Activated T-cell treated with anti-CD3 and anti-CD28 coated beads for 24 hours (primary cell): ENCODE data around the gene AMDHD1.
A peak's percentile ranks its signal among the peaks of the same experiment; 100 is the strongest.

Experiments used
- DNase-seq: peaks from one replicate; pipeline ENCODE4 v3.0.0-alpha.2; 2020; ENCODE audit warnings: low read depth

Gene AMDHD1

GRCh38 chr12:95943330-95943842 is at the start of gene AMDHD1:
Gene AMDHD1 (plus strand): TSS chr12:95943331. CDS start chr12:95943399, 68 bp downstream.
- DNase-seq: peak; percentile 34

- no peak for DNase-seq
Measured at GRCh38 chr12:95896846-95897245, 46.3 kb upstream of the AMDHD1 start.

GRCh38 chr12:95898081-95898480 is 45.0 kb upstream of the AMDHD1 start:
- no peak for DNase-seq

- DNase-seq: no peak
Measured at GRCh38 chr12:95908573-95908972, 34.6 kb upstream of the AMDHD1 start.

GRCh38 chr12:95909871-95910270 is 33.3 kb upstream of the AMDHD1 start:
- DNase-seq: no peak

- peak; percentile 13 for DNase-seq
Measured at GRCh38 chr12:95918194-95918993, 24.7 kb upstream of the AMDHD1 start.

- no peak for DNase-seq
Measured at GRCh38 chr12:95919110-95919509, 24.0 kb upstream of the AMDHD1 start.

GRCh38 chr12:95922231-95922630 is 20.9 kb upstream of the AMDHD1 start:
- no peak for DNase-seq

- no peak for DNase-seq
Measured at GRCh38 chr12:95940514-95940913, 2.6 kb upstream of the AMDHD1 start.

- DNase-seq: peak; percentile 2
Measured at GRCh38 chr12:95942101-95942523, 1.0 kb upstream of the AMDHD1 start.

GRCh38 chr12:95942524-95943329 is 404 bp upstream of the AMDHD1 start, which contains the start of gene CCDC38:
Gene CCDC38 (minus strand): TSS chr12:95942614. CDS start chr12:95936509, 6,105 bp downstream.
- DNase-seq: peak; percentile 82

GRCh38 chr12:95944108-95944704 is 1.1 kb downstream of the AMDHD1 start:
- no peak for DNase-seq

GRCh38 chr12:95949477-95950206 is 6.5 kb downstream of the AMDHD1 start:
- DNase-seq: no peak

GRCh38 chr12:95951515-95951914 is 8.4 kb downstream of the AMDHD1 start:
- DNase-seq: no peak

GRCh38 chr12:95953000-95953399 is 9.9 kb downstream of the AMDHD1 start:
- no peak for DNase-seq

- no peak for DNase-seq
Measured at GRCh38 chr12:95955549-95956159, 12.5 kb downstream of the AMDHD1 start.

- DNase-seq: no peak
Measured at GRCh38 chr12:95956557-95957145, 13.5 kb downstream of the AMDHD1 start.

- no peak for DNase-seq
Measured at GRCh38 chr12:95959107-95959506, 16.0 kb downstream of the AMDHD1 start.

GRCh38 chr12:95960241-95960640 is 17.1 kb downstream of the AMDHD1 start:
- DNase-seq: no peak

GRCh38 chr12:95962222-95962621 is 19.1 kb downstream of the AMDHD1 start:
- DNase-seq: no peak

- DNase-seq: no peak
Measured at GRCh38 chr12:95963096-95963495, 20.0 kb downstream of the AMDHD1 start.
